ENCODE results near the gene SPPL3.
"Not testable (repeated sequence)": the region's sequence is repeated elsewhere in the genome, so short reads cannot be mapped to it uniquely, and the experiment has no call there.

The SPPL3 gene

DNA sequence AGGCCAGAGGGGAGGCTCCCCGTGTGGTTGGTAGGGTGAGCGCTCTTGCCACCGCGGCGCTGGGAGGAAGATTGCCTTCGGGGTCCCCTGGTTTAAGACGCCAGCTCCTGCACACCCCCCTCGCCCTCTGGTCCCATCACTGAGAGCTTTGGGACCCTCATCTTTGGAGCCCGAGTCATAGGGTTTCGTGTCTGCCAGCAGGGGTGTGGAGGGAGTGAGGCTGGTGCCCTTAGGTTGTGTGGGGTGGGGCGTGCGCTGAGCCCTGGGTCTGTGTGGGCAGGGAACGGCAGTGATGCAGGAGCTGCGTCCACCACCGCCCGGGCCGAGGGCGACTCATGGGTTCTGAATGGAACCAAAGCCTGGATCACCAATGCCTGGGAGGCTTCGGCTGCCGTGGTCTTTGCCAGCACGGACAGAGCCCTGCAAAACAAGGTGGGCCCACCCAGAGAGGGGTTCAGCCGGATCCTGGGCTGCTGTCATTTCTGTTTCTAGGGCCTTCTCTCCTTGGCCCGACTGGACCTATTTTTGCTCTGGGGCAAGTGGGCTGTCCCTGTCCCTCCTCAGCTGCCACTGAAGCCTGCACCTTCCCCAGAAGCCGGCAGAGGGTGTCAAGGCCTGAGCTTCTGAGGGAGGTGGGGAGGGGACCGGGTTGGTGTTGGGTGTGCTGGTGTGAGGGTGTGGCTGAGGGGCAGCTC, 166.5 kb downstream of the SPPL3 start:
- TF ChIP-seq, protein P1, sequence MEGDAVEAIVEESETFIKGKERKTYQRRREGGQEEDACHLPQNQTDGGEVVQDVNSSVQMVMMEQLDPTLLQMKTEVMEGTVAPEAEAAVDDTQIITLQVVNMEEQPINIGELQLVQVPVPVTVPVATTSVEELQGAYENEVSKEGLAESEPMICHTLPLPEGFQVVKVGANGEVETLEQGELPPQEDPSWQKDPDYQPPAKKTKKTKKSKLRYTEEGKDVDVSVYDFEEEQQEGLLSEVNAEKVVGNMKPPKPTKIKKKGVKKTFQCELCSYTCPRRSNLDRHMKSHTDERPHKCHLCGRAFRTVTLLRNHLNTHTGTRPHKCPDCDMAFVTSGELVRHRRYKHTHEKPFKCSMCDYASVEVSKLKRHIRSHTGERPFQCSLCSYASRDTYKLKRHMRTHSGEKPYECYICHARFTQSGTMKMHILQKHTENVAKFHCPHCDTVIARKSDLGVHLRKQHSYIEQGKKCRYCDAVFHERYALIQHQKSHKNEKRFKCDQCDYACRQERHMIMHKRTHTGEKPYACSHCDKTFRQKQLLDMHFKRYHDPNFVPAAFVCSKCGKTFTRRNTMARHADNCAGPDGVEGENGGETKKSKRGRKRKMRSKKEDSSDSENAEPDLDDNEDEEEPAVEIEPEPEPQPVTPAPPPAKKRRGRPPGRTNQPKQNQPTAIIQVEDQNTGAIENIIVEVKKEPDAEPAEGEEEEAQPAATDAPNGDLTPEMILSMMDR (IDR thresholded peaks at IDR 0.05; ENCODE audit: low read length, missing control alignments) = peak; percentile 39
- H3K4me3 ChIP-seq (replicated peaks; ENCODE audit: low read depth, low read length) = no peak overlapping the region
- no peak for DNase-seq (ENCODE audit: low read depth)

DNA sequence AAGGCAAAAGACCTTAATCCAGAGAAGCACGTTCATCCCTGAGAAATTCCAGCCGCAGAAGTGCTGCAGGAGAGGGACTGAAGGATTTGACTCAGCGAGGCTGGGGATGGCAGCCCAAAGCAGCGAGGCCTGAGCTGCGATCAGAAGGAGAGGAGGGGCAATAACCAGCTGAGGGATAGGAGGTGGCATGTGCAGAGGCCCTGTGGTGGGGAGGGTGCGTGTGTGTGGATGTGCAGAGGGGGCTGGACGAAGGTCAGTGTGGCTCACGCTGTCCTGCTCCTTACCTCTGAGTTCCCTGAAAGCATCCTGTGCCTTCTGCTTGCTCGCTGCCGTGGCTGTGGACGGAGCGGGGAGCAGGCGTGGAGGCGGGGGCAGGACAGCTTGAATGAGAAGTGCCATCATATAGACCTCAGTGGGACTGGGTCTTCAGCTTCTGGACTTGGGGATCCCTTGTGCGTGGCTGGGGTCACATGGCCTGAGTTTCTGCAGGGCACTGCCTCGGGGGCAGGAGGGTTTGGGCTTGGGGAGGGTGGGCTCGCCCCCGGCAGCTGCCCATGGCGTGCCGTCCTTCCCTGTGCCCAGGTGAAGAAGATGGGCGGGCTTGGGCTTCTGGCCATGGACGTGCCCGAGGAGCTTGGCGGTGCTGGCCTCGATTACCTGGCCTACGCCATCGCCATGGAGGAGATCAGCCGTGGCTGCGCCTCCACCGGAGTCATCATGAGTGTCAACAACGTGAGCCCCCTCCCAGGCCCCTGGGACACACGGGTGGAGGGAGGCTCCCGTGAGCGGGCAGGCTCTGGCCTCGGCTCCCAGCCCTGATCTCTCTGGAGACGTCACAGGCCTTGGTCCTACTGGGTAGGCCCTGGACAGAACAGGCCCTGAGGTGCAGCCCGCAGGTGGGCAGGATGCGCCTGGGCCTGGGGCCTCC, 167.5 kb downstream of the SPPL3 start:
- TF ChIP-seq, protein P1 (IDR thresholded peaks at IDR 0.05; ENCODE audit: low read length, missing control alignments) = no peak
- DNase-seq (ENCODE audit: low read depth) = no peak
- no peak overlapping the region for H3K4me3 ChIP-seq (replicated peaks; ENCODE audit: low read depth, low read length)

DNA sequence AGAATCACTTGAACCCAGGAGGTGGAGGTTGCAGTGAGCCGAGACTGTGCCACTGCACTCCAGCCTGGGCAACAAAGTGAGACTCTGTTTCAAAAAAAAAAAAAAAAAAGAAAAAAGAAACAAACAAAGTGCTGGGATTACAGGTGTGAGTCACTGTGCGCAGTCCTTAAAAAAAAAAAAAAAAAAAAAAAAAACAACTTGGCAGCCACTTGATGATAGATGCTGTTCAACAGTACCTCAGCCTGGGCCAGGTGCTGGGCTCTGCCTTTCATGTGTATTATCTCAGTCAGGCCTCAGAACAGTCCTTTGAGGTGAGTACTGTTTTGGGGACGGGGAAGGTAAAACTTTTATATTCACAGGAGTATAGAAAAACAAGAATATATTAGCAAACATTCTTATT, 169.0 kb downstream of the SPPL3 start:
- TF ChIP-seq, protein P1 (IDR thresholded peaks at IDR 0.05; ENCODE audit: low read length, missing control alignments) = no peak
- DNase-seq (ENCODE audit: low read depth) = no peak
- no peak overlapping the region for H3K4me3 ChIP-seq (replicated peaks; ENCODE audit: low read depth, low read length)

DNA sequence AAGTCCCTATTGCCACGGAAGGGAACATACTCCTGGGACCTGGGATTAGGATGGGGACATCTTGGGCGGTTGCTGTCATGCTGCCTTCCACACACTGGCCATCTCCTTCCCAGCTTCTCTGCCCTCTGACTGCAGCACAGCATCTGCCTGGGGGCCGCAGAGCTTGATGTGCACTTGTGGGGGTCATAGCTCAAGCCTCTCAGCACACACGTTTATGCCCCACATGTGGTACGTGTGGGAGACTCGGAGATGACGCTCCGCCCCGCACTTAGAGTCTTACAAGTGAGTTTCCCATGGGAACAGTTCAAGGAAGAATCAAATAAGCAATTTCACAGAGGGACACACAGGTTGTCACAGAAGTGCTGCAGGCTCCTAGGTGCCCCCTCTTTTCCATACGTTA, 169.9 kb downstream of the SPPL3 start:
- TF ChIP-seq, protein P1 (IDR thresholded peaks at IDR 0.05; ENCODE audit: low read length, missing control alignments) = no peak
- no peak overlapping the region for H3K4me3 ChIP-seq (replicated peaks; ENCODE audit: low read depth, low read length)
- DNase-seq (ENCODE audit: low read depth) = no peak

DNA sequence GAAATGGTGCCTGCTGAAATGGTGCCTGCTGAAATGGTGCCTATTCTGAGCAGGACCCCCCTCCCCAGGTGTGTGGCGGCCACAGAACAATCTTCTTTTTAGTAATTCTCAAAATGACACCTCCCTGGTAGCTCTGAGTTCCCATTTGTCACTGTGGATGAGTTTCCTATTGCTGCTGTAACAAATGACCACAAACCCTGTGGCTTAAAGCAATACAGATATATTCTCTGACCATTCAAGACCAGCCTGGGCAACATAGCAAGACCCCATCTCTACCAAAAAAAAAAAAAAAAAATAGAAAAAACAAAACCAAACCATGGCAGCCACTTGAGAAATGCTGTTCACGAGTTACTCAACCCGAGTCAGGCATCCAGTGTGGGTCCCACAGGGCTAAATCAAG, 170.6 kb downstream of the SPPL3 start:
- no peak for DNase-seq (ENCODE audit: low read depth)
- TF ChIP-seq, protein P1 (IDR thresholded peaks at IDR 0.05; ENCODE audit: low read length, missing control alignments) = no peak

DNA sequence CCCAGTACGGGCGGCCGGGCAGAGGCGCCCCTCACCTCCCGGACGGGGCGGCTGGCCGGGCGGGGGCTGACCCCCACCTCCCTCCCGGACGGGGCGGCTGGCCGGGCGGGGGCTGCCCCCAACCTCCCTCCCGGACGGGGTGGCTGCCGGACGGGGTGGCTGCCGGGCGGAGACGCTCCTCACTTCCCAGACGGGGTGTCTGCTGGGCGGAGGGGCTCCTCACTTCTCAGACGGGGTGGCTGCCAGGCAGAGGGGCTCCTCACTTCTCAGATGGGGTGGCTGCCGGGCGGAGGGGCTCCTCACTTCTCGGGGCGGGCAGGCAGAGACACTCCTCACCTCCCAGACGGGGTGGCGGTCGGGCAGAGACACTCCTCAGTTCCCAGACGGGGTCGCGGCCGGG, 172.0 kb downstream of the SPPL3 start:
- not testable (repeated sequence) for H3K4me3 ChIP-seq (replicated peaks; ENCODE audit: low read depth, low read length); DNase-seq (ENCODE audit: low read depth)

More for the DNA sequence above, 170.6 kb downstream of the SPPL3 start:
- H3K4me3 ChIP-seq (replicated peaks; ENCODE audit: low read depth, low read length) = no peak overlapping the region

DNA sequence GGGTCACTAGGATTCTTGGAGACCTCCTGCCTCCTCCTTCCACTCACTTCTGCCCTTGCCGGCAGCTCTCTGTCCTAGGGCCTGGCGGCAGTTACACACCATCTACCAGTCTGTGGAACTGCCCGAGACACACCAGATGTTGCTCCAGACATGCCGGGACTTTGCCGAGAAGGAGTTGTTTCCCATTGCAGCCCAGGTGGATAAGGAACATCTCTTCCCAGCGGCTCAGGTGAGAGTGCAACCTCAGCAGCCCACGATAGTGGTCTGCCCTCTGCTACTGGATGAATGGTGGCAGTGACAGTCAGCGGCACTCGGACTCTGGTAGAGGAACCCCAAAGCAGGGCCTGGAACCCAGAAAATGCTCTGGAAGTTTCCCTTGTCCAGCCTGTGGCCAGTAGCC, 177.2 kb downstream of the SPPL3 start:
- H3K4me3 ChIP-seq (replicated peaks; ENCODE audit: low read depth, low read length) = no peak overlapping the region
- TF ChIP-seq, protein P1 (IDR thresholded peaks at IDR 0.05; ENCODE audit: low read length, missing control alignments) = no peak
- no peak for DNase-seq (ENCODE audit: low read depth)

Data from fibroblast of pulmonary artery (primary cell).